ENCODE data around the gene GCNA.
"Not testable (repeated sequence)": the region's sequence is repeated elsewhere in the genome, so short reads cannot be mapped to it uniquely, and the experiment has no call there.

The GCNA gene

GRCh38 chrX:71617742-71618141, 39.5 kb downstream of the GCNA start:
- no peak for DNase-seq

GRCh38 chrX:71618303-71618721, 40.1 kb downstream of the GCNA start, which contains the start of gene CXCR3:
CXCR3 (minus strand) TSS chrX:71618511; CDS start chrX:71618449, 62 bp downstream.
- DNase-seq = peak; percentile 63

GRCh38 chrX:71618787-71619186, 40.5 kb downstream of the GCNA start:
- DNase-seq = no peak

GRCh38 chrX:71619193-71619592, 41.0 kb downstream of the GCNA start:
- DNase-seq = peak; percentile 53

GRCh38 chrX:71619986-71620385, 41.7 kb downstream of the GCNA start:
- no peak for DNase-seq

- no peak for DNase-seq
Measured at GRCh38 chrX:71621603-71622002, 43.4 kb downstream of the GCNA start.

GRCh38 chrX:71622032-71622575, 43.9 kb downstream of the GCNA start:
- no peak for DNase-seq

- peak; percentile 67 for DNase-seq
Measured at GRCh38 chrX:71622576-71623450, 44.6 kb downstream of the GCNA start.

GRCh38 chrX:71623714-71624113, 45.5 kb downstream of the GCNA start:
- DNase-seq = no peak

GRCh38 chrX:71625471-71625870, 47.2 kb downstream of the GCNA start:
- DNase-seq = no peak

GRCh38 chrX:71626576-71626975, 48.3 kb downstream of the GCNA start:
- DNase-seq = no peak

GRCh38 chrX:71627588-71628404, 49.6 kb downstream of the GCNA start:
- no peak for DNase-seq

GRCh38 chrX:71629467-71629866, 51.2 kb downstream of the GCNA start:
- no peak for DNase-seq

GRCh38 chrX:71632923-71633657, 54.9 kb downstream of the GCNA start:
- DNase-seq = no peak

- DNase-seq = no peak
Measured at GRCh38 chrX:71634366-71634765, 56.1 kb downstream of the GCNA start.

GRCh38 chrX:71636438-71637252, 58.4 kb downstream of the GCNA start:
- no peak for DNase-seq

GRCh38 chrX:71637253-71637618, 59.0 kb downstream of the GCNA start:
- DNase-seq = no peak

GRCh38 chrX:71637848-71638247, 59.6 kb downstream of the GCNA start:
- no peak for DNase-seq

- DNase-seq = no peak
Measured at GRCh38 chrX:71638409-71638808, 60.2 kb downstream of the GCNA start.

GRCh38 chrX:71640002-71640401, 61.8 kb downstream of the GCNA start:
- DNase-seq = no peak

GRCh38 chrX:71644406-71644805, 66.2 kb downstream of the GCNA start:
- not testable (repeated sequence) for DNase-seq
